GM18505 (cell line): ENCODE data around the gene PERM1.

Experiments
- ATAC-seq: cut with Tn5 transposase; IDR thresholded peaks from one replicate; pipeline ENCODE4 v1.9.1; 2021; ENCODE audit not compliant: unreplicated experiment
- POLR2A ChIP-seq: IDR thresholded peaks from 4 replicates; pipeline ENCODE4 v1.6.1; 2011; ENCODE audit warnings: borderline replicate concordance; ENCODE audit not compliant: insufficient read depth, insufficient read length; ENCODE audit errors: extremely low read depth

PERM1 gene

DNA sequence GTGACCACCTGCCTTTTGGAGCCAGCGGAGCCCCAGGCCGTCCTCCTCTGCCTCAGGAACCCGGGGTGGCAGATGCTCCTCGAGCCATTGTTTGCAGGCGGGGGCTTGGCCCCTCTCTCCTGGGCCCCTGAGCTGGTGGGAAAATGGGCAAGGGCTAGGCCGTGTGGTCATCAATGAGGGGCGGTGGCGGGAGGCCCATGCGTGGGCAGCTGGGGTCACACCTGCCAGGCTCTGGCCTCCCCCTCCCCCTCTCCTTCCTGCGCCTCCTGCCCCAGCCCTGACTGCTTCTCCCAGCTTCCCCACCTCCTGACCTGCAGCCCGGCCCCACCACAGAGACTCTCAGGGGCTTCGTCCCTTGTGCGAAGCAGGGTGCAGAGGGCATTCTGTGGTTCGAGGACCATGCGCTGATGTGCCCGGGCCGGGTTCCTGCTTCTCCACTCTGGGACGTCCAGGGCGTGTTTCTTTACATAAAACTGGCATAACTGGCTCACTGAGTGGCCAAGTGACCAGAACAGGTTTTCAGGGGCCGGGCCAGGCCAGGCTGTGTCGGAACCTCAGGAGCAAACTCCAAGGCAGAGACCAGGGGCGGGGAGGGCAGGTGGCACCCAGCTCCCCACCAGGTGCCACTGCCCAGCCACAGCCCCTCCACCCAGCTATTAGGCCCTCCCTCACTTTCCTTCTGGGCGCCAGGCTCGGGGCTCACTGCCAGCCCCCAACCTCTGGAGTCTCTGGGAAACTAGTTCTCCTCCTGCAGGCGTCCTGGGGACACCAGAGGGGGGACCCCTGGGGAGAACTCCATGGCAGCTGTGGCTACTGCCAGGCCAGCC lies 48.9 kb downstream of the PERM1 start:
- no peak for TF ChIP-seq POLR2A
- ATAC-seq = no peak

DNA sequence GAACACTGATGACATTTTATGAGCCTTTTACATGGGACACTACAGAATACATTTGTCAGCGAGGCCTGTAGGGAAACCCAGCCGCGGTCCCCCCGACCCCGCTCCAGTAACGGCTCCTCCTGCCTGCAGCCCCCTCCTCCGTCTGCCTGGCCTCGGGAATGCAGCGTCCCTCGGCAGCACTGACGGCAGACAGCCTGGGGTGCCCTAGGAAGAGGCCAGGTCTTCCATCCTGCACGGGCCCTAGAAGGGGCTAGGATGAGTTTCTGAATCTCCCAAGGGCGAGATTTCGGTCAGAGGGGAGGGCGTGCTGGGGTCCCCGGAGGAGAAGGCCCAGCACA lies 49.8 kb downstream of the PERM1 start:
- ATAC-seq = no peak
- TF ChIP-seq POLR2A = no peak

DNA sequence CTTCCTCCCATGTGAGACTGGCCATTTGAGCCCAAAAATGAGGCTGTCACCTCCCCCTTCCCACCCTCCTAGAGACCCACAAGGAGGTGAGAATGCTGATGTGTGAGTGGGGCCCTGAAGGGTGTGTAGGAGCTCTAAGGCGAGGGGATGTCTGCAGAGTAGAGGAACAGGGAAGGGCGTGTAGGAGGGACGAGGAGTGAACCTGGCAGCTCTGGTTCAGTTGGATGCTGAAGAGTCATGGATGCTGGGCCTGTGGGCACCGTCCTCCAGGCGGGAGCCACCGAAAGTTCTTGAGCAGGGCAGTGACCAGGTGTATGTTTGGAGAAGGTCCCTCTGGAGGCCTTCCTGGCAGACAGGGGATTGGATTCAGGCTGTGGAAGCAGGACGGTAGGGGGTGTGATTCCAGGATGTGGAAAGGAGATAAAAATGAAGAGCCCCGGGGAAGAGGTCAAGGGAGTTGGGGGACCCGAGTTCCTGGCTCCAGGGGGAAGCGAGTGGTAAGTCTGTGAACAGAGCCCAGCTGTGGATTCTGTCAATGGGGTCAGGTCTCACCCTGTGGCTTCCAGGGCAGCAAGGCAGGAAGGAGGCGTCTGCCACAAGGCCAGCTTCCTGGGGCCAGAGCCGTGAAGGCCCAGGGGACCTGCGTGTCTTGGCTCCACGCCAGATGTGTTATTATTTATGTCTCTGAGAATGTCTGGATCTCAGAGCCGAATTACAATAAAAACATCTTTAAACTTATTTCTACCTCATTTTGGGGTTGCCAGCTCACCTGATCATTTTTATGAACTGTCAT lies 50.3 kb downstream of the PERM1 start:
- TF ChIP-seq POLR2A = no peak
- no peak for ATAC-seq

DNA sequence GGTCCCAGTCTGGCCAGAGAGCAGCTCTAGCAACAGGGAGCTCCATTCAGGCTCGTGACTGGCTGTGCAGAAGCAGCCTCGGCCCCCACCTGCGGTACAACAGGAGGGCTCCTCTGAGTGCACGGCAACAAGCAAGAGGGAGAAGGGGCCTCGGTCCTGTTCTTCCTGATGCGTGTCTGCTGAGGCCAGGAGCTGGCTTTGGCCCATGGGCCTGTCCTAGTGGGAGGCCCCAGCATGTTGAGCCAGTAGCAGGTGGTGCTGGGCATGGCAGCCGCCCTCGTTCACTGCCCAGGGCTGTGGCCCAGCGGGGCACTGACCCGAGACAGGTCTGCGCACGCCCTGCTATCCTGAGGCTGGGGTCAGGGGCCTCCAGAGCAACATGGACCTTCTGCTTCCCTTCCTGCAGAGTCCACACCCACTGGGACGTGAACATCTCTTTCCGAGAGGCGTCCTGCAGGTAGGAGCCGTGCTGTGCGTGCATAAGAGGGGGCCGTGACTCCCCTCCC lies 51.2 kb downstream of the PERM1 start:
- no peak for ATAC-seq
- TF ChIP-seq POLR2A = no peak

DNA sequence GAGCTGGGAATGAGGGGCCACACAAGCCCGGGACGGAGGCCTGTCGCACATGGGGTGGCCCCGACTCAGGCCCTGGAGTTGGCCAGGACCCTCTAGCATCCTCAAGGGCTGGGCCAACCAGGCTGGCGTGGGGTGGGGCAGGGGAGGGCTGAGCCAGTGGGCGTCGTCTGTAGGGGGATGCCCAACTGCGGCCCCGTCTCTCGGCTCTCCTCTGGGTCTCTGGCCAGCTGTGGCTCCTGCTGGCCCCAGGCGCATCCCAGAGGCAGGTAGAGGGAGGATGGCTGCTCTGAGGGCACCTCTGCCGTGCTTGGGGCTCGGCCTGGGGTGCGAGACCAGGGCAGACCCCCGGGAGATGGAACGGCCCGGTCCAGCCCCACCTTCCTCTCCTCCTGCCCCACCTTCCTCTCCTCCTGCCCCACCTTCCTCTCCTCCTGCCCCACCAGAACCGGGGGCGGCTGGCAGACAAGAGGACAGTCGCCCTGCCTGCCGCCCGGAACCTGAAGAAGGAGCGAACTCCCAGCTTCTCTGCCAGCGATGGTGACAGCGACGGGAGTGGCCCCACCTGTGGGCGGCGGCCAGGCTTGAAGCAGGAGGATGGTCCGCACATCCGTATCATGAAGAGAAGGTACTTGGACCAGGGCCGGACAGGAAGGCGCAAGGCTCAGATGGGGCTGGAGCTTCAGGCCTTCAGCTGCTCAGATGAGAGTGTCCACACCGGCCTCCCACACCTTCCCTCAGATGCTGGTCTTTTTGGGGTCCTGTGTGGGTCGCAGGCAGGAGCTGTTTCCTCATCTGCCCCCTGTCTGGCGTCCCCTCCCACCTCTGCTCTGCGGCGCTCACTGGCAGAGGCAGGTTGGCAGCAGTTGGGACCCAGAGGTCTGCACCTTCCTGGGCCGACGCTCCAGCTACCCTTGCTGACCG lies 51.9 kb downstream of the PERM1 start:
- no peak for TF ChIP-seq POLR2A
- no peak for ATAC-seq

DNA sequence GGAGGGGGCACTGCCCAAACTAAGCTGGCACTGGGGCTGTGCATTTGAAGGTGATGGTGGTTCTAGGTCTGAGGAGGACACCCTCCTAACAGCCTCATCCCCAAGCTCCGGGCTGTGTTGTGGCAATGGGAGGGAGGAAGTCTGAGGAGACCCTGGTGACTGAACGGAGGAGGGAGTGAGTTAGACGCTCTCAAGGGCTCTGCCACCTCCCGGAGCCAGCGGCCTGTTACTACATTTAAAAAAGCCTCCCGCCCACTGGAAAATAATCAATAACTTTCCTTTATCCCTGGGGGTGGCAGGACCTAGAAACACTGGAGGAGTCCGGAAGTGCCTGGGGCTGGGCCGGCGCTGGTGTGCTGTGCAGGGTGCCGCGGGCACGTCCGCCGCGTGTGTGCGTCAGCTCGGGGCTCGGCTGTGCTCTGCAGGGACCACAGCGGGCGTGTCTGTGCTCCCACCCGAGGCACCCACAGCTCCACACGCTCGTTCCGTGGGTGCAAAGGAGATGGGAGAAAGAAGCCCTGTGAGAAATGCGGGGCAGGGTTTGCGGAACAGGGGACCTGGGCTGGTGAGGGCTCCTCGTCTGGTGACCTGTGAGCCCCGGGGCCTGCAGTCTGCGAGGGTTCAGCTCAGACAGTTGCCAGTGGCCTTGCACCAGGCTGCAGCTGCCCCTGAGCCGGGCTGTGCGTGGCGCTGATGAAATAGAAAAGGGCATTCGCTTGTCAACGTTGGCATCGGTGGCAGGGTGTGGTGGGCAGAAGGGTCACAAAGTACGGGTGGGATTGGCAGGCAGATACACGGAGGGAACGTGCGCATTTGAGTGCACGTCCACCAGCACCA lies 52.9 kb downstream of the PERM1 start:
- no peak for ATAC-seq
- no peak for TF ChIP-seq POLR2A

DNA sequence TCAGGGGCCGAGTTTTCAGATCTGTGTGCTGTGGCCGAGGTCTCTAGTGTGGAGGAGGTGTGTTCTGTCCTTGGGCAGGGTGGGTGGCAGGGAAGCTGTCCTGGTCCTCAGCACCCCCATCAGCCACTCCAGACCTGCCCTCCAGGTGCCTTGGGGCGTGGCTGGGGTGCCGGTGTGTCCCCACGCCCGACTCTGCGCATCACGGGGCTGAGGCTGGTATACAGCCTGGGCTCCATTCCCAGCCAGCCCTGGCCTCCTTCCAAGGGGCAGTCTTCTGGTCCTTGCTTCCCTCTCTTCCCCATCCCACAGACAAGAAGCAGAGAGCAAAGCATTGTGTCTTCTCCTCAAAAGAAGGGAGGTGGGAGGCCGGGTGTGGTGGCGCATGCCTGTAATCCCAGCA lies 54.1 kb downstream of the PERM1 start:
- no peak for TF ChIP-seq POLR2A
- no peak for ATAC-seq

DNA sequence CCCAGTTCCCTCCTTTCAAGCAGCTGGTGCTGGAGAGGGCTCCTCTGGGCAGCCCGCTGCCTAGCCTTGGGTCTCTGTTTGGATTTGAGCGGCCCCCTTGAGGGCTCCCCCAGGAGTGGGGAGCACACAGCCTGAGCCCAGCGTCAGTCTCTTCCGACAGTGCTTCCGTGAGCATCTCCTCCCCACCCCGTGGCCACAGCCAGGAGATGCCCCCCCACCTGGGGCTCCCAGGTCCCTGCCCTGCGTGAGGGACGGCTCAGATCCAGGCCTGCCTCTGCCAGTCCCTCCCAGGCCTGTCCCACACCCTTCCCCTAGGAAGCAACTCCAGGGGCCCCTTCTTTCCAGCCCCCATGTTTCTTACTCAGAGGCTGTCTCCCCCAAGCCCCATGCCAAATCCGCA lies 54.7 kb downstream of the PERM1 start:
- no peak for ATAC-seq
- TF ChIP-seq POLR2A = no peak

DNA sequence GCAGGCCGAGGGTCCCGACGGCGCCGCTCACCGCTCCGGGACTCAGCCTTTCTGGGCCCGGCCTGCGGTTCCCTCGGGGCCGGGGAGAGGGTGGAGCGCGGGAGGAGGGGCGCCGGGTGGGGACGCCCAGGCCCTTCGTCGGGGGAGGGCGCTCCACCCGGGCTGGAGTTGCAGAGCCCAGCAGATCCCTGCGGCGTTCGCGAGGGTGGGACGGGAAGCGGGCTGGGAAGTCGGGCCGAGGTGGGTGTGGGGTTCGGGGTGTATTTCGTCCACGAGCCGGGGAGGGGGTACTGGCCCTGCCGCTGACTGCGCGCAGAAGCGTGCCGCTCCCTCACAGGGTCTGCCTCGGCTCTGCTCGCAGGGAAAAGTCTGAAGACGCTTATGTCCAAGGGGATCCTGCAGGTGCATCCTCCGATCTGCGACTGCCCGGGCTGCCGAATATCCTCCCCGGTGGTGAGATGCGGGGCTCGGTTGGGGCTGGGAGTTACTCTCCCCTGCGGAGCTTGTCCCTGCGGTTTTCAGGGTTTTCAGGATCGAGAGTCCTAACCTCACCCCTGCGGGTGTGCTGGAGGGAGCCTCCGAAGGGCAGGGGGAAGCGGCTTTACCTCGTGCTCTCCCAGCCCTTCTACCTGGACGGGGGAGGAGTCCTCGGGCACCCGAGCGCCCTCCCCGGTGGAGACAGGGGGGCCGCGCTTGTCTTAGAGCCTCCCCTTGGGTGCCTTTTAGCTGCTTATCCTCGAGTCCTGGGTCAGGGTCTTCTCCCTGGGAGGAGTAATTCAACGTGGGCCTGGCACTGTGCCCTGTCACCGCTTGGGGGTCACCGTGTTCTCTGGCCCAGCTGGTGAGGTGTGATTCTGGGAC lies 56.1 kb downstream of the PERM1 start:
- no peak for TF ChIP-seq POLR2A
- ATAC-seq = no peak
